Ishikawa (cell line): Measurements from ENCODE around the gene P2RX4.

Experiments
- CEBPB ChIP-seq: IDR thresholded peaks from 2 replicates; pipeline ENCODE4 v1.6.1; 2012
- CREB1 ChIP-seq: IDR thresholded peaks from 2 replicates; pipeline ENCODE4 v1.6.1; 2012; ENCODE audit warnings: low read depth
- EGR1 ChIP-seq: IDR thresholded peaks from 2 replicates; pipeline ENCODE4 v1.6.1; 2012
- EP300 ChIP-seq: IDR thresholded peaks from 2 replicates; pipeline ENCODE4 v1.6.1; 2012; ENCODE audit warnings: borderline replicate concordance
- FOXM1 ChIP-seq: IDR thresholded peaks from 2 replicates; pipeline ENCODE4 v1.6.1; 2012; ENCODE audit warnings: low read depth, borderline replicate concordance
- NFIC ChIP-seq: IDR thresholded peaks from 2 replicates; pipeline ENCODE4 v1.6.1; 2012
- RAD21 ChIP-seq: IDR thresholded peaks from 2 replicates; pipeline ENCODE4 v1.6.1; 2012; ENCODE audit warnings: low read depth
- TAF1 ChIP-seq: IDR thresholded peaks from 2 replicates; pipeline ENCODE4 v1.6.1; 2012; ENCODE audit warnings: low read depth, mild to moderate bottlenecking
- TCF12 ChIP-seq: IDR thresholded peaks from 2 replicates; pipeline ENCODE4 v1.6.1; 2012; ENCODE audit warnings: low read depth
- TEAD4 ChIP-seq: IDR thresholded peaks from 2 replicates; pipeline ENCODE4 v1.6.1; 2012
- USF1 ChIP-seq: IDR thresholded peaks from 2 replicates; pipeline ENCODE4 v1.6.1; 2012
- YY1 ChIP-seq: IDR thresholded peaks from 2 replicates; pipeline ENCODE4 v1.6.1; 2012; ENCODE audit warnings: low read depth
- ZBTB7A ChIP-seq: IDR thresholded peaks from 2 replicates; pipeline ENCODE4 v1.6.1; 2012; ENCODE audit warnings: low read depth
- TF ChIP-seq, protein P1 (sequence below): IDR thresholded peaks from 2 replicates; pipeline ENCODE4 v1.6.1; 2012
- TF ChIP-seq, protein P2 (sequence below): IDR thresholded peaks from 2 replicates; pipeline ENCODE4 v1.6.1; 2012; ENCODE audit warnings: low read depth, mild to moderate bottlenecking

The P2RX4 gene

GRCh38 chr12:121209624-121210572 is at the start of gene P2RX4:
Gene P2RX4, plus strand, starts transcription at chr12:121210129. Its CDS starts 36 bp downstream, at chr12:121210165.
- TF ChIP-seq TCF12 (no peak), EP300 (no peak), TEAD4 (peak; percentile 20; the same call in 1 of the 2 replicates), YY1 (peak; percentile 84), FOXM1 (no peak), TAF1 (peak; percentile 64; the same call in 1 of the 2 replicates), CEBPB (peak; percentile 54; the same call in 1 of the 2 replicates), EGR1 (no peak), CREB1 (no peak), RAD21 (no peak), USF1 (peak; percentile 29; the same call in 1 of the 2 replicates)
- TF ChIP-seq, protein P1, sequence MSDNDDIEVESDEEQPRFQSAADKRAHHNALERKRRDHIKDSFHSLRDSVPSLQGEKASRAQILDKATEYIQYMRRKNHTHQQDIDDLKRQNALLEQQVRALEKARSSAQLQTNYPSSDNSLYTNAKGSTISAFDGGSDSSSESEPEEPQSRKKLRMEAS = peak; percentile 72

GRCh38 chr12:121162384-121162783 is 47.5 kb upstream of the P2RX4 start:
- TF ChIP-seq RAD21 (no peak), TCF12 (no peak), ZBTB7A (no peak), FOXM1 (no peak), EGR1 (no peak), TEAD4 (no peak), EP300 (no peak), YY1 (no peak), NFIC (no peak), TAF1 (no peak), CREB1 (no peak), CEBPB (no peak), USF1 (no peak)
- TF ChIP-seq, protein P1 = no peak
- TF ChIP-seq, protein P2, sequence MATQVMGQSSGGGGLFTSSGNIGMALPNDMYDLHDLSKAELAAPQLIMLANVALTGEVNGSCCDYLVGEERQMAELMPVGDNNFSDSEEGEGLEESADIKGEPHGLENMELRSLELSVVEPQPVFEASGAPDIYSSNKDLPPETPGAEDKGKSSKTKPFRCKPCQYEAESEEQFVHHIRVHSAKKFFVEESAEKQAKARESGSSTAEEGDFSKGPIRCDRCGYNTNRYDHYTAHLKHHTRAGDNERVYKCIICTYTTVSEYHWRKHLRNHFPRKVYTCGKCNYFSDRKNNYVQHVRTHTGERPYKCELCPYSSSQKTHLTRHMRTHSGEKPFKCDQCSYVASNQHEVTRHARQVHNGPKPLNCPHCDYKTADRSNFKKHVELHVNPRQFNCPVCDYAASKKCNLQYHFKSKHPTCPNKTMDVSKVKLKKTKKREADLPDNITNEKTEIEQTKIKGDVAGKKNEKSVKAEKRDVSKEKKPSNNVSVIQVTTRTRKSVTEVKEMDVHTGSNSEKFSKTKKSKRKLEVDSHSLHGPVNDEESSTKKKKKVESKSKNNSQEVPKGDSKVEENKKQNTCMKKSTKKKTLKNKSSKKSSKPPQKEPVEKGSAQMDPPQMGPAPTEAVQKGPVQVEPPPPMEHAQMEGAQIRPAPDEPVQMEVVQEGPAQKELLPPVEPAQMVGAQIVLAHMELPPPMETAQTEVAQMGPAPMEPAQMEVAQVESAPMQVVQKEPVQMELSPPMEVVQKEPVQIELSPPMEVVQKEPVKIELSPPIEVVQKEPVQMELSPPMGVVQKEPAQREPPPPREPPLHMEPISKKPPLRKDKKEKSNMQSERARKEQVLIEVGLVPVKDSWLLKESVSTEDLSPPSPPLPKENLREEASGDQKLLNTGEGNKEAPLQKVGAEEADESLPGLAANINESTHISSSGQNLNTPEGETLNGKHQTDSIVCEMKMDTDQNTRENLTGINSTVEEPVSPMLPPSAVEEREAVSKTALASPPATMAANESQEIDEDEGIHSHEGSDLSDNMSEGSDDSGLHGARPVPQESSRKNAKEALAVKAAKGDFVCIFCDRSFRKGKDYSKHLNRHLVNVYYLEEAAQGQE = no peak

- TF ChIP-seq FOXM1 = no peak
- no peak for TF ChIP-seq EGR1
- no peak for TF ChIP-seq TCF12
- TF ChIP-seq RAD21 = no peak
- no peak for TF ChIP-seq CEBPB
- no peak for TF ChIP-seq USF1
- TF ChIP-seq, protein P2 = no peak
- TF ChIP-seq YY1 = no peak
Observed at GRCh38 chr12:121162985-121163384, 46.9 kb upstream of the P2RX4 start.

GRCh38 chr12:121165316-121165715 is 44.6 kb upstream of the P2RX4 start:
- no peak for TF ChIP-seq CREB1
- TF ChIP-seq TAF1 = no peak
- TF ChIP-seq TCF12 = no peak
- TF ChIP-seq EGR1 = no peak
- no peak for TF ChIP-seq CEBPB
- TF ChIP-seq, protein P2 = no peak
